AG04450 (cell line): ENCODE results near the gene KIF11. TPM values are rescaled to one million over a fixed set of nuclear protein-coding genes. Genes with fewer than 3 reads are reported as not detected.
"Not testable (repeated sequence)": the region's sequence is repeated elsewhere in the genome, so short reads cannot be mapped to it uniquely, and the experiment has no call there.

Experiments used
- CTCF ChIA-PET: fragments of 300-600, 350-600 bp; formaldehyde crosslinking; extraction: SDS; loops from one replicate; lab custom pipeline; 2022; ENCODE audit warnings: antibody characterized with exemption, inconsistent platforms; lab: Charles Lee
- POLR2A ChIA-PET: fragments of 350-600 bp; formaldehyde crosslinking; extraction: SDS; loops from one replicate; lab custom pipeline; 2021; ENCODE audit warnings: antibody characterized with exemption, inconsistent platforms; lab: Yijun Ruan, JAX
- DNase-seq: peaks from one replicate; pipeline ENCODE4 v3.0.0-alpha.2; 2011; ENCODE audit warnings: low read depth, low spot score
- H3K27ac ChIP-seq: one replicate; pipeline ENCODE4 v1.5.1; 2012; ENCODE audit warnings: low read depth, low read length, control low read depth
- H3K27me3 ChIP-seq: one replicate; pipeline ENCODE4 v1.6.0; 2012; ENCODE audit warnings: low read length; ENCODE audit not compliant: control insufficient read depth, insufficient read depth
- H3K4me3 ChIP-seq: 2 replicates; pipeline ENCODE4 v1.5.1; 2011; ENCODE audit warnings: mild to moderate bottlenecking, low read depth, low read length, control low read depth
- H3K9me3 ChIP-seq: 2 replicates; pipeline ENCODE4 v1.5.1; 2012; ENCODE audit warnings: low read length; ENCODE audit not compliant: control insufficient read depth, insufficient read depth
- CTCF ChIP-seq: IDR thresholded peaks from 2 replicates; pipeline ENCODE4 v1.5.1; 2011; ENCODE audit warnings: low read depth, low read length, control low read depth, inconsistent platforms
- polyA plus RNA-seq: library from polyadenylated mRNA; depleted of rRNA; stranded (reverse); fragments of >200 nt; gene quantifications from 2 replicates; pipeline ENCODE4 v1.2.3, GENCODE V29; 2011

The KIF11 gene
- polyA plus RNA-seq, 1 experiment, result 7.6 TPM

GRCh38 chr10:92567952-92568600, 24.9 kb upstream of the KIF11 start:
- ChIA-PET POLR2A (no interaction called here), CTCF (interaction anchor here (0.6 kb wide), 1 partner anchor 354 kb away, joined by 3 read pairs; no protein-coding TSS in a partner anchor)
- Histone ChIP-seq H3K27me3 (no peaks in the 10 kb centered on the region), H3K4me3 (no peak overlapping the region), H3K27ac (no peak overlapping the region), H3K9me3 (no peaks in the 10 kb centered on the region)
- TF ChIP-seq CTCF, result no peak
- DNase-seq, result no peak

GRCh38 chr10:92569071-92569470, 23.9 kb upstream of the KIF11 start:
- ChIA-PET CTCF (interaction anchor here (1.2 kb wide), 1 partner anchor 52 kb away, joined by 6 read pairs; no protein-coding TSS in a partner anchor), POLR2A (no interaction called here)
- no peak for DNase-seq
- no peaks in the 10 kb centered on the region for H3K27me3 ChIP-seq
- no peak overlapping the region for H3K27ac ChIP-seq
- TF ChIP-seq CTCF, result no peak
- H3K9me3 ChIP-seq, result no peaks in the 10 kb centered on the region
- H3K4me3 ChIP-seq, result no peak overlapping the region

GRCh38 chr10:92569663-92570062, 23.3 kb upstream of the KIF11 start:
- DNase-seq, H3K9me3 ChIP-seq, POLR2A ChIA-PET, H3K27me3 ChIP-seq, H3K27ac ChIP-seq, H3K4me3 ChIP-seq: not testable (repeated sequence)
- CTCF ChIA-PET, result interaction anchor here (1.2 kb wide), 1 partner anchor 52 kb away, joined by 6 read pairs; no protein-coding TSS in a partner anchor

DNA sequence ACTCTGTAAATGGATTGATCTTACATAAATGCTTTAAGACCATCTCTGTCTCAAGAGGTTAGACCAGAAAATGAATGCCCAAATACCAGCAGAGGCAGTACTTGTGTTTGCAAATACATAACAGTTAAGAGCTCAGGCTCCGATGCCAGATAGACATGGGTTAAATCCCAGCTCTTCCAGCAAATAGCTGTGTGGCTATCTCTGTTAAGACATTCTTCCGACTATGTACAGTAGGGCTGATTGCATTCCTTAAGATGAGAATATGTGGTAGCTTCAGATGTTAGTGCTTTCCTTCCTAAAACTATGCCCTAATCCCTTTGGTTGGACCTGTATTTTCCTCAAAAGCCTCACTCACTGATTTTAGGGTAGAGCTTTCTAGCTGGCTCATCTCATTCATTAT, 21.3 kb upstream of the KIF11 start:
- no peak overlapping the region for H3K27ac ChIP-seq
- CTCF ChIA-PET, result interaction anchor here (0.9 to 5.3 kb wide), 4 partner anchors 15 to 309 kb away, joined by 3 to 78 read pairs (median 3); no protein-coding TSS in a partner anchor
- POLR2A ChIA-PET, result interaction anchor here (0.6 to 1.1 kb wide), 4 partner anchors 10 to 21 kb away, joined by 3 to 6 read pairs (median 3); no protein-coding TSS in a partner anchor
- no peak for TF ChIP-seq CTCF
- DNase-seq, result no peak
- H3K27me3 ChIP-seq, result no peaks in the 10 kb centered on the region
- peak overlapping the region; percentile 36; the same call in 1 of the 2 replicates for H3K4me3 ChIP-seq
- no peaks in the 10 kb centered on the region for H3K9me3 ChIP-seq

- DNase-seq, result no peak
Measured at GRCh38 chr10:92572362-92573090, 20.4 kb upstream of the KIF11 start.

More at GRCh38 chr10:92572362-92573090, 20.4 kb upstream of the KIF11 start:
- CTCF ChIA-PET, result interaction anchor here (0.6 to 5.3 kb wide), 4 partner anchors 10 to 308 kb away, joined by 3 to 78 read pairs (median 3); no protein-coding TSS in a partner anchor
- peak overlapping the region; percentile 90 for H3K4me3 ChIP-seq
- H3K27me3 ChIP-seq, result no peaks in the 10 kb centered on the region
- POLR2A ChIA-PET, result interaction anchor here (0.6 to 1.1 kb wide), 2 partner anchors 19 to 20 kb away, joined by 3 to 6 read pairs; no protein-coding TSS in a partner anchor
- no peak for TF ChIP-seq CTCF
- H3K9me3 ChIP-seq, result no peaks in the 10 kb centered on the region
- peak overlapping the region; percentile 98 for H3K27ac ChIP-seq
